K562 (cell line): Measurements from ENCODE around the gene ATF4. TPM values are rescaled to one million over a fixed set of nuclear protein-coding genes. Genes with fewer than 3 reads are reported as not detected.

Experiments
- ATAC-seq: fragments of 200-7000 bp; cut with Tn5 transposase; 3 replicates; pipeline ENCODE4 v1.9.1; 2020; ENCODE audit warnings: moderate library complexity
- BruUV-seq: library from RNA; stranded (reverse); fragments of 400-500 nt; replicated peaks from 2 replicates; lab custom pipeline; 2021; lab: Mats Ljungman, UMichigan
- CTCF ChIA-PET: fragments of 300-600 bp; formaldehyde crosslinking; extraction: SDS; loops from one replicate; lab custom pipeline; 2021; ENCODE audit warnings: low intra/inter-chr PET ratio; lab: Yijun Ruan, JAX
- POLR2A ChIA-PET: fragments of 300-600, 350-650 bp; sonication (Branson Sonifier 250); formaldehyde crosslinking; extraction: SDS; loops from one replicate; lab custom pipeline; 2021; ENCODE audit warnings: antibody characterized with exemption, inconsistent platforms; lab: Yijun Ruan, JAX
- DNase-seq, 4 experiments: peaks; one replicate each; pipeline versions ENCODE4 v3.0.0 to v3.0.0-alpha.2; 2011 to 2018; ENCODE audit warnings: low spot score in 3 of 4, mixed read lengths in 3 of 4; ENCODE audit errors: extremely low read depth in 1 of 4
- FAIRE-seq: peaks from 2 replicates; lab custom pipeline; 2011; peaks lifted over from hg19 to GRCh38; lab: Jason Lieb, UNC
- H2AFZ ChIP-seq: 2 replicates; pipeline ENCODE4 v1.6.0; 2011; ENCODE audit warnings: low read depth, low read length, control low read depth, inconsistent platforms
- H3K27ac ChIP-seq: fragments of 200-600 bp; 3 replicates; pipeline ENCODE4 v1.8.0; 2011; ENCODE audit warnings: low read depth, mild to moderate bottlenecking, control low read depth, inconsistent platforms, low read length, moderate library complexity, mixed read lengths; ENCODE audit errors: extremely low read depth
- H3K27me3 ChIP-seq, 2 experiments: fragments of 300-600 bp in 1 of 2; 2 replicates in 1 of 2; 3 replicates in 1 of 2; pipeline versions ENCODE4 v1.6.0 to v1.8.0; 2011; ENCODE audit warnings: inconsistent platforms in 2 of 2, low read length in 2 of 2, mild to moderate bottlenecking in 1 of 2, mixed read lengths in 1 of 2, moderate library complexity in 1 of 2; ENCODE audit not compliant: control insufficient read depth in 2 of 2, insufficient read depth in 2 of 2
- H3K36me3 ChIP-seq: fragments of 300-600 bp; 3 replicates; pipeline ENCODE4 v1.8.0; 2011; ENCODE audit warnings: mild to moderate bottlenecking, low read length, inconsistent platforms; ENCODE audit not compliant: control insufficient read depth, insufficient read depth
- H3K4me1 ChIP-seq, 2 experiments: fragments of 200-600 bp in 1 of 2; replicated peaks in 1 of 2; 2 replicates in 1 of 2; 3 replicates in 1 of 2; pipeline versions ENCODE4 v1.5.1 to v1.8.0; 2011; ENCODE audit warnings: inconsistent platforms in 2 of 2, low read length in 2 of 2, mild to moderate bottlenecking in 1 of 2, mixed read lengths in 1 of 2, moderate library complexity in 1 of 2; ENCODE audit not compliant: control insufficient read depth in 2 of 2, insufficient read depth in 2 of 2
- H3K4me2 ChIP-seq: 2 replicates; pipeline ENCODE4 v1.6.1; 2011; ENCODE audit warnings: low read length, control low read depth, inconsistent platforms, mixed read lengths; ENCODE audit not compliant: insufficient read depth
- H3K4me3 ChIP-seq: fragments of 200-600 bp; sonication (generic), shearing (Covaris generic); 2 replicates; pipeline ENCODE4 v1.5.1; 2016; ENCODE audit warnings: control low read depth, inconsistent platforms
- H3K79me2 ChIP-seq: fragments of 200-600 bp; 3 replicates; pipeline ENCODE4 v1.8.0; 2011; ENCODE audit warnings: low read length, inconsistent platforms; ENCODE audit not compliant: control insufficient read depth, insufficient read depth
- H3K9ac ChIP-seq, 2 experiments: 2 replicates each; pipeline versions ENCODE4 v1.6.0 to v1.6.1; 2011; ENCODE audit warnings: low read depth in 2 of 2, low read length in 2 of 2, control low read depth in 1 of 2, inconsistent platforms in 1 of 2, mild to moderate bottlenecking in 1 of 2, mixed read lengths in 1 of 2; ENCODE audit not compliant: insufficient read depth in 1 of 2
- H3K9me1 ChIP-seq: one replicate; pipeline ENCODE4 v1.6.0; 2011; ENCODE audit warnings: inconsistent platforms, mild to moderate bottlenecking, low read length, moderate library complexity; ENCODE audit not compliant: control insufficient read depth, insufficient read depth
- H3K9me3 ChIP-seq: replicated peaks from 2 replicates; pipeline ENCODE4 v1.5.1; 2011; ENCODE audit warnings: low read depth, low read length, inconsistent platforms; ENCODE audit not compliant: control insufficient read depth, insufficient read depth
- H4K20me1 ChIP-seq: replicated peaks from 2 replicates; pipeline ENCODE4 v1.6.1; 2011; ENCODE audit warnings: low read length, inconsistent platforms, mixed read lengths; ENCODE audit not compliant: control insufficient read depth, insufficient read depth
- EGR1 ChIP-seq: fragments of 450-650 bp; conservative IDR thresholded peaks from 2 replicates; pipeline ENCODE4 v1.6.1; 2017; ENCODE audit warnings: mild to moderate bottlenecking
- FIP1L1 ChIP-seq: fragments of 200-400 bp; formaldehyde crosslinking; IDR thresholded peaks from 2 replicates; pipeline ENCODE4 v1.6.1; 2018; ENCODE audit warnings: mild to moderate bottlenecking, low read depth, low read length; ENCODE audit not compliant: poor library complexity, severe bottlenecking
- MEIS2 ChIP-seq: fragments of 450-650 bp; IDR thresholded peaks from 2 replicates; pipeline ENCODE4 v1.6.1; 2014; ENCODE audit warnings: mild to moderate bottlenecking; ENCODE audit not compliant: partially characterized antibody
- PTBP1 ChIP-seq: fragments of 200-400 bp; formaldehyde crosslinking; IDR thresholded peaks from 2 replicates; pipeline ENCODE4 v1.6.1; 2017; ENCODE audit warnings: low read depth, low read length
- TAF7 ChIP-seq: fragments of 450-650 bp; IDR thresholded peaks from 2 replicates; pipeline ENCODE4 v1.6.1; 2016; ENCODE audit warnings: missing genetic modification characterization, missing compliant biosample characterization
- TCF3 ChIP-seq: sonication (generic); formaldehyde crosslinking; IDR thresholded peaks from 2 replicates; pipeline ENCODE4 v1.4.0; 2020; ENCODE audit warnings: mild to moderate bottlenecking, missing genetic modification reagents
- TEAD4 ChIP-seq, 2 experiments: sonication (generic) in 1 of 2; formaldehyde crosslinking in 1 of 2; IDR thresholded peaks; 2 replicates each; pipeline versions ENCODE4 v1.6.1 to v1.8.0; 2012 to 2022; ENCODE audit warnings: borderline replicate concordance in 1 of 2, inconsistent platforms in 1 of 2, low read length in 1 of 2, mild to moderate bottlenecking in 1 of 2, missing genetic modification reagents in 1 of 2
- ZFX ChIP-seq: sonication (generic); formaldehyde crosslinking; IDR thresholded peaks from 2 replicates; pipeline ENCODE4 v1.8.0; 2022; ENCODE audit warnings: mild to moderate bottlenecking, missing genetic modification reagents, moderate library complexity
- WGBS: fragments of 100-300 bp; shearing (Covaris generic); methylation state at CpG from one replicate; pipeline ENCODE4 v1.1.6; 2016; ENCODE audit warnings: low coverage, mixed read lengths; ENCODE audit not compliant: insufficient coverage; ENCODE audit errors: missing lambda C conversion rate; 5-methylcytosine and 5-hydroxymethylcytosine counted together
- in situ Hi-C: fragments of 300-500 bp; cut with MboI; formaldehyde crosslinking; loops from 4 replicates; pipeline ENCODE4 v1.15.0; 2018; ENCODE audit warnings: inconsistent platforms, mixed read lengths
- intact Hi-C: fragments of 100-400 bp; cut with micrococcal nuclease; formaldehyde crosslinking; loops from 2 replicates; pipeline ENCODE4 v1.14.2; 2022
- polyA plus RNA-seq, 8 experiments: library from polyadenylated mRNA; depleted of rRNA in 4 of 8; stranded (reverse) in 5 of 8; unstranded in 3 of 8; fragments of >200 nt; fragmentation: Nextera tagmentation in 2 of 8; fragmentation: Illumina TruSeq in 1 of 8; extraction: Ambion mirVana in 2 of 8; extraction: Trizol in 1 of 8; gene quantifications; 2 replicates each; pipeline versions ENCODE4 v1.2.1 to v1.2.3, GENCODE V29; 2011 to 2014; ENCODE audit warnings: inconsistent platforms in 1 of 8, missing spikeins in 1 of 8
- total RNA-seq, 7 experiments: library from RNA; depleted of rRNA in 6 of 7; stranded (reverse); fragments of >200 nt in 6 of 7; fragmentation: Illumina TruSeq in 2 of 7; extraction: Trizol in 2 of 7; gene quantifications; 2 replicates each; pipeline versions ENCODE4 v1.2.1 to v1.2.3, GENCODE V29; 2011 to 2021; ENCODE audit warnings: low replicate concordance in 1 of 7
- TF ChIP-seq, protein P1 (sequence below): fragments of 450-650 bp; IDR thresholded peaks from 2 replicates; pipeline ENCODE4 v1.6.1; 2018; ENCODE audit not compliant: partially characterized antibody
- TF ChIP-seq, protein P2 (sequence below): fragments of 450-650 bp; IDR thresholded peaks from 2 replicates; pipeline ENCODE4 v1.6.1; 2016

Gene ATF4
- total and polyA plus RNA-seq, 9 of the 15 experiments (the other 6 are each of a cell fraction or from before 2014, with no cell fraction given) = 93.1 to 723 (median 355) TPM

DNA sequence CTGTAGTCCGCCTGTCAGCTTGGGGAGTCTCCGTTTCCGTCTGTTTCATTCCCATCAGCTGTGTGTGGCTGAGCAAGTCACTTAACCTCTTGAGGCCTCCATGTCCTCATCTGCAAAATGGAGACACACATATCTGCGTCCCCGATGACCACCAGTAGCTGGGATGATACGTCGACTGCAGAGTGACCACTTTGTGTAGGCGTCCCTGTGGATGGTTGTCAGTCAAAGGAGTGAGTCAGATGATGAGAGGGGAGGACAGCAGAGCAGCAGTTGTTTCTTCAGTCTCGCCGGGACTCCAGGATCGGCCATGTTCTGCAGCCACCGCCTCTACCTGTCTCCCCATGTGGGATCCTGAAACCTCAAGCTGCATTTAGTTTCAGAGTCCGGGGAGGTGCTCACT is 43.7 kb upstream of the ATF4 start:
- peak; percentile 12 for TF ChIP-seq MEIS2
- no peak for TF ChIP-seq TAF7 (tag)
- TF ChIP-seq, protein P1, sequence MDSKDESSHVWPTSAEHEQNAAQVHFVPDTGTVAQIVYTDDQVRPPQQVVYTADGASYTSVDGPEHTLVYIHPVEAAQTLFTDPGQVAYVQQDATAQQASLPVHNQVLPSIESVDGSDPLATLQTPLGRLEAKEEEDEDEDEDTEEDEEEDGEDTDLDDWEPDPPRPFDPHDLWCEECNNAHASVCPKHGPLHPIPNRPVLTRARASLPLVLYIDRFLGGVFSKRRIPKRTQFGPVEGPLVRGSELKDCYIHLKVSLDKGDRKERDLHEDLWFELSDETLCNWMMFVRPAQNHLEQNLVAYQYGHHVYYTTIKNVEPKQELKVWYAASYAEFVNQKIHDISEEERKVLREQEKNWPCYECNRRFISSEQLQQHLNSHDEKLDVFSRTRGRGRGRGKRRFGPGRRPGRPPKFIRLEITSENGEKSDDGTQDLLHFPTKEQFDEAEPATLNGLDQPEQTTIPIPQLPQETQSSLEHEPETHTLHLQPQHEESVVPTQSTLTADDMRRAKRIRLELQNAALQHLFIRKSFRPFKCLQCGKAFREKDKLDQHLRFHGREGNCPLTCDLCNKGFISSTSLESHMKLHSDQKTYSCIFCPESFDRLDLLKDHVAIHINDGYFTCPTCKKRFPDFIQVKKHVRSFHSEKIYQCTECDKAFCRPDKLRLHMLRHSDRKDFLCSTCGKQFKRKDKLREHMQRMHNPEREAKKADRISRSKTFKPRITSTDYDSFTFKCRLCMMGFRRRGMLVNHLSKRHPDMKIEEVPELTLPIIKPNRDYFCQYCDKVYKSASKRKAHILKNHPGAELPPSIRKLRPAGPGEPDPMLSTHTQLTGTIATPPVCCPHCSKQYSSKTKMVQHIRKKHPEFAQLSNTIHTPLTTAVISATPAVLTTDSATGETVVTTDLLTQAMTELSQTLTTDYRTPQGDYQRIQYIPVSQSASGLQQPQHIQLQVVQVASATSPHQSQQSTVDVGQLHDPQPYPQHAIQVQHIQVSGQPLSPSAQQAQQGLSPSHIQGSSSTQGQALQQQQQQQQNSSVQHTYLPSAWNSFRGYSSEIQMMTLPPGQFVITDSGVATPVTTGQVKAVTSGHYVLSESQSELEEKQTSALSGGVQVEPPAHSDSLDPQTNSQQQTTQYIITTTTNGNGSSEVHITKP = no peak
- no peak for TF ChIP-seq ZFX (CRISPR knock-in tag)
- TF ChIP-seq, protein P2, sequence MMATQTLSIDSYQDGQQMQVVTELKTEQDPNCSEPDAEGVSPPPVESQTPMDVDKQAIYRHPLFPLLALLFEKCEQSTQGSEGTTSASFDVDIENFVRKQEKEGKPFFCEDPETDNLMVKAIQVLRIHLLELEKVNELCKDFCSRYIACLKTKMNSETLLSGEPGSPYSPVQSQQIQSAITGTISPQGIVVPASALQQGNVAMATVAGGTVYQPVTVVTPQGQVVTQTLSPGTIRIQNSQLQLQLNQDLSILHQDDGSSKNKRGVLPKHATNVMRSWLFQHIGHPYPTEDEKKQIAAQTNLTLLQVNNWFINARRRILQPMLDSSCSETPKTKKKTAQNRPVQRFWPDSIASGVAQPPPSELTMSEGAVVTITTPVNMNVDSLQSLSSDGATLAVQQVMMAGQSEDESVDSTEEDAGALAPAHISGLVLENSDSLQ = peak; percentile 61; the same call in 1 of the 2 replicates
- TF ChIP-seq PTBP1 = no peak
- no peak for TF ChIP-seq FIP1L1
- TF ChIP-seq EGR1 = peak; percentile 65
- no peak for TF ChIP-seq TEAD4 (IDR thresholded peaks at IDR 0.05; ENCODE audit: low read length)
- no peak for TF ChIP-seq TEAD4 (CRISPR knock-in tag; IDR thresholded peaks at IDR 0.05; ENCODE audit: borderline replicate concordance)
- TF ChIP-seq TCF3 = no peak
- TF ChIP-seq, all 486 proteins: peak for 3
- no peak for DNase-seq
- CTCF ChIA-PET = no interaction called here
- peak; percentile 74 for FAIRE-seq
- H3K79me2 ChIP-seq = peaks cover 31% of the 10 kb centered on the region
- H3K4me3 ChIP-seq = no peak overlapping the region
- intact Hi-C loops (no loop called here), in situ Hi-C loops (no loop called here)
- no peak overlapping the region for H3K9ac ChIP-seq
- H4K20me1 ChIP-seq = no peaks in the 10 kb centered on the region
- H3K27ac ChIP-seq = no peak overlapping the region
- no peak overlapping the region for H2AFZ ChIP-seq
- H3K9me1 ChIP-seq = no peaks in the 10 kb centered on the region
- WGBS = 56% methylated on average over 6 of the region's 13 CpGs
- H3K27me3 ChIP-seq = no peaks in the 10 kb centered on the region
- H3K4me1 ChIP-seq = peaks cover 32 to 74% of the 10 kb centered on the region in 2 experiments
- H3K9me3 ChIP-seq = no peaks in the 10 kb centered on the region
- no peak overlapping the region for H3K4me2 ChIP-seq
- POLR2A ChIA-PET = interaction anchor here (0.7 to 1.1 kb wide), 3 partner anchors 9 to 43 kb away, joined by 3 read pairs; no protein-coding TSS in a partner anchor
- peaks cover 9% of the 10 kb centered on the region; the same call in 2 of the 3 replicates for H3K36me3 ChIP-seq
- BruUV-seq = no TSS peak
- no peak for ATAC-seq
